HG02852 (cell line): ENCODE measurements around the gene USP3.
A peak's percentile ranks its signal among the peaks of the same experiment; 100 is the strongest.

Experiments used
- ATAC-seq: cut with Tn5 transposase; IDR thresholded peaks from one replicate; pipeline ENCODE4 v1.9.1; 2021; ENCODE audit warnings: mild to moderate bottlenecking, moderate library complexity; ENCODE audit not compliant: unreplicated experiment

The USP3 gene

GRCh38 chr15:63504247-63504978 lies at the start of gene USP3:
USP3 (plus strand) TSS chr15:63504593; CDS start chr15:63504740, 147 bp downstream.
- peak; percentile 47 for ATAC-seq

DNA sequence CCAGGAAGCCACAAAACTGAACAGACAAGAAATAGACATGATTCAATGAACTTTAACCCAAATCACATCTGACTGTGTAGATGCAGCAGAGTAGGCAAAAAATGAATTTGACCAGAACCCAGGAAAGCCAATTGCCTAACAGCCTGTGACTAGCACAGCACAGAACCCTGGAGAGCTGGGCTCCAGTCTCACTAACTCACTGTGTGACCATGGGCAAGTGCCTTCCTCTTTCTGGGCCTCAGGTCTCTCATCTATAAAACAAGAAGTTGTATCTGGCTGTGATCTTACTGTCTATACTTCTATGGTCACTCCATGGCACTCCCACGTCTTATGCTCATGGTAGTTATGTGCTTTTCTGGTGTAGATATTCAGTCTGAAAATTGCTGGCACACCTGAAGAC lies 48.1 kb upstream of the USP3 start:
- ATAC-seq = no peak

- no peak for ATAC-seq
Measured at GRCh38 chr15:63457379-63457778, 47.0 kb upstream of the USP3 start.

GRCh38 chr15:63458026-63458425 lies 46.4 kb upstream of the USP3 start:
- no peak for ATAC-seq

- ATAC-seq = no peak
Measured at GRCh38 chr15:63458794-63459395, 45.5 kb upstream of the USP3 start.

- ATAC-seq = no peak
Measured at GRCh38 chr15:63460210-63461155, 43.9 kb upstream of the USP3 start.

- ATAC-seq = no peak
Measured at GRCh38 chr15:63461230-63461985, 43.0 kb upstream of the USP3 start.

- no peak for ATAC-seq
Measured at GRCh38 chr15:63462088-63462487, 42.3 kb upstream of the USP3 start.

DNA sequence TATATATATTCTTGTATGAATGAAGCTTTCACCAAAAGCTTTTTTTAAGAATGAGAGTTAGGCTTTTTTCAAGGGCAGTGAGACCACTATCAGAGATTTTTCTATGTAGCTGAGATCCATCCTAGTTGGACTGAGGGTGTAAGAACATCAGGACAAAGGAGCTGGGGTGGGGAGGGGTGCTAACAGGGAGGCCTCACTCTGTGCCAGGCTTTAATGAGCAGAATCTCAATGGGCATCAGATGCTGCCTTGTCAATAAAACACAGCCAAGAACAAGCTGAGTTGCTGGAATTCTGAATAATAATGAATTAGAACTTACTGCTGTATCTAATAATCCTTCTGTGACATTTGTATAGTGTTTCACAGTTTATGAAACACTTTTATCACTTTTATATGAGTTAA lies 41.4 kb upstream of the USP3 start:
- ATAC-seq = no peak

GRCh38 chr15:63463793-63464192 lies 40.6 kb upstream of the USP3 start:
- no peak for ATAC-seq

DNA sequence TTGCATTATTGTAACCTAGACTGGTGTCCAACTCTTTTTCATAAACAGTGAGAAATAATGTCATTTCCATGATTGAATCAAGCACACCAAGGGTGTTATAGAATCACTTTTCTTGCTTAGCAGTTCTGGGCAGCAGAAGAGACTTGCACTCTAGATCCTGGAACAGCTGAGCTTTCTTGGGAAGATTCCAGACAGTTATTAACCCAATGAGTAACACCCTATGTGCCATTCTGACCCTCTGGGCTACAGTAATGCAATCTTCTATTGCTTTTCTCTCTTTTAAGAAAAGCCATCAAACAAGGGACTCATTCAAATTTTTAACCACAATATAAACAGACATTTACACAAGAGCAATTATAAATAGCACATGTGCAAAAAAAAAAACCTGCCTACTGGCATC lies 39.3 kb upstream of the USP3 start:
- no peak for ATAC-seq

DNA sequence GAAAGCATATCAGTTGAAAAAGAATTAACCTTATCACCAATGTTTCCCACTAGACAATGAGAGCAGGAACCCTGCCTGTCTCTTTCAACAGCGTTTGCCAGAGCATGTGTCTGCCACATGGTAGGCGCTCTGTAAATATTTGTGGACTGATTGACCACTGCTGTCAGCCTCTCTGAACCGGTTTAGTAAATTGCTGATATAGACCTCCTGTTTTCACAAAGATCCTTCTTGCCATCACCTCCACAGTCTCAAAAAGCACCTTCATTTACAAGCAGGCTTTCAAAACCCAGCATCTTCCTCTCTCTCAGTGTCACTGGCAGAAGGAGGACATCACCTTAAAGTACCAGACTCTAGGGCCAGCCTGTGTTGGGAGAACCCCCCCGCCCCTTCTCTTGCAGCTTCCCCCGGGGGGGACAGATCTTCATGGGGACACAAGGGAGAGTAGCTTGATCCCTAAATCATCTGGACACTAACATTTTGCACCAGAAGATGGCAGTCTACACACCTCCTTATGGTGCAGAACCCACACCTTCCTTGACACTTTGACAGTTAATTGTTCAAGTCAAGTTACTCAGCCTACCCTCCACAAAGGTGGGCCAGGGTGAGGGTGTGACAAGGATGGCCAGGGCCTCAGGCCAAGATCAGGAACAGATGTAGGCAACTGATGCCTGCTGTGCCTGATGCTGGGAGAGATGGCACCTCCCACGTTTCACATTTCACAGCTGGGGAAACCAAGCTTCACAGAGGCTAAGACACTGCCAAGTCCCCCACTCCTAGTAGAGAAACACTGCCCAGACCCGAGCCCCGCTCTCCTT lies 37.8 kb upstream of the USP3 start:
- peak; percentile 55 for ATAC-seq

GRCh38 chr15:63469190-63469589 lies 35.2 kb upstream of the USP3 start:
- ATAC-seq = no peak

DNA sequence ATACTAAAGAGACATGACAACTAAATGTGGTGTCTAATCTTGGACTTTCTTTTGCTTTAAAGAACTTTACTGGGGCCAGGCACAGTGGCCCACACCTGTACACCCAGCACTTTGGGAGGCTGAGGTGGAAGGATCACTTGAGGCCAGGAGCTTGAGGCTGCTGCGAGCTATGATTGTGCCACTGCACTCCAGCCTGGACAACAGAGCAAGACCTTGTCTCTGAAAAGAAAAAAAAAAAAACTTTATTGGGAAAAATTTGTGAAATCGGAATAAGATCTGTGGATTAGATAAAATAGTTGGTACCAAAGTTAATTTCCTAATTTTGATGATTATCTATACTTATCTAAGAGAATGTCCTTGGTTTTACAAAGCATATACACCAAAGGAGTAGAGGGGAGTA lies 34.4 kb upstream of the USP3 start:
- no peak for ATAC-seq

DNA sequence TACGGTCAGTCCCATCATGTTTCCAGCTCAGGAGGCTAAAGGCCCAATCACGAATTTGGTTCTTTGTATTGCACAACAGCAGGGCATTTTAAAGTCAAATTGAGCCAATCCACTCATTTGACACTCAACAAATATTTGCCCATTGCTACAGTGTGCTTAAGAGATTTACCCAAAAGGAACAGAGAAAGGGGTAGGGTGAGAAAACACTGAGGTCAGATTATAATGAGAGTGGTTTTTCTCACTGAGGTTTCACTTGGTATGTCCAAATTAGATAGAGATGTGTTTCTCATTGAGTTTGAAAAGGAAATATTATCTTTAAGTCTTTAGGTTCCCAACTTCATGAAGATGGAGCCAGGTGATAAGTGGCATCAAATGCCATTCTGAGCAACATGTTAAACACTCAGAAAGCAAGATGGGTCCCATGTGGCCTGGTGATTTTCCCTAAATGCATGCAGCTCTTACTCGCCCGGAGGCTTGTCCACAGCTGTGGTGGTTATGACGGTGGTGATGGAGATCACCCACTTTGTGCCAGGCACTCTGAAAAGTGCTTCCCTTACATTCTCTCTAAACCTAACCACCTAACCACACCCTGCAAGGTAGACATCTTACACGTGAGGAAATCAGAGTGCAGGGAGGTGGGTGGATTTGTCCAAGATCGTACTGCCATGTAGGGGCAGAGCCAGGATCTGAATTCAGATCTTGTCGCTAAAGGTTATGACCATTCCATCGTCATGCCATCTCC lies 31.2 kb upstream of the USP3 start:
- ATAC-seq = peak; percentile 37

GRCh38 chr15:63473749-63473998 lies 30.7 kb upstream of the USP3 start:
- peak; percentile 22 for ATAC-seq

DNA sequence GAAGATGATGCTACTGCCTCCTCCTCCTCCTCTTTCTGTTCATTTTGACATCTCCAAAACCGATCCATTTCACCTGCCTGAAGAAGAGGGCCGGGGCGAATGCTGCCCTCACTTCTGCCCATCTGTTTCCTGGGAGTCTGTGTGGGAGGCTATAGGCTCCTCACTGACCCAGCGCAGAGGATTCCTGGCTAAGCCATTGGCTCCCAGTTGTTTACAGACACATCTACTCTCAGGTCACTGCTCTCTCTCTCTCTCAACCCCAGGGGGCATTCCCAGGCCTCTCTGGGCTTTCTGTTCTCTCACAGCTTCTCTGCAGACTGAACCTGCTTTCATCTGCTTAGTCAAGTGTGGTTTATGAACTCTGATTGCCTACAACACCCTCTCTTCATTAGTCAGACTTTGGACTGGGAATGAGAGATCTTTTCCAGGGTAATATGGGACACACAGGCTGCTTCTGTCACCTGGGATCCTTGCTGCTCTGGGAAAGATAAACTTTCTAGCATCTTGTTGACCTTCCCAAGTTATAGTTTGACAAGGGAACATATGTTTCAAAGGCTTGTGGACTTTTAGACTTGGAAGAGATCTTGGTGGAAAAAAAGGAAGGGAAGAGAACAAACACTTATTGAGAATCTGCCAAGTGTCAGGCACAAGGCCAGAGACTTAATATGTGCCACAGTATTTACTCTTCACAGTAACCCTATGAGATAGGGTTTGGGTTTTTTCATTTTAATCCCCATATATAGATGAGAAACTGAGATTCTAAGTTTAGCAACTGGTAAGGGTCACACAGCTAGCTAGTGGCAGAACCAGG lies 30.2 kb upstream of the USP3 start:
- ATAC-seq = peak; percentile 63

DNA sequence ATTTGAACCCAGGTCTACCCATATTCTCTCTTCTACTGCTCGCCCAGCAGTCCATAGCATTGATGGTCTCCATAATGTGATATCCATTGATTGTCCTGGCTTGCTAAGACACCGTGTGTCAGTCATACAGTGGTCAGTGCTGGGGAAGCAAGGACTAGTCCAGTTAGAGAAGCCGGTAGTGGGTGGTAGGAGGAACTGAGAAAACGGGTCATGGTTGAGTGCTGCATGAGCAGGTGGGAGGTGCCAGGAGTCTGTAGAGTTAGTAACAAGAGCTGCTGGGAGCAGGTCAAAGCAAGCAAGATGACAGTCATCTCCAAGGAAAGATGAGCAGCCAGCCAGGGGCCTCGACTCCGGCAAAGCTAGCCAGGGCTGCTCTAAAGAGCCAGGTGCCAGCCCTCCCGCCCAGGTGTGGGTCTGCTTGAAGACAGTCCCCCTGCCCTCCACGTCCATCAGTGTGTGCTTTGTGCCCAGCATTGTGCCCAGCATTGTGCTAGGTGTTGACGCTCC lies 29.5 kb upstream of the USP3 start:
- ATAC-seq = peak; percentile 55

- no peak for ATAC-seq
Measured at GRCh38 chr15:63475707-63476106, 28.7 kb upstream of the USP3 start.
